ENCODE data around the gene MN1.

DNA sequence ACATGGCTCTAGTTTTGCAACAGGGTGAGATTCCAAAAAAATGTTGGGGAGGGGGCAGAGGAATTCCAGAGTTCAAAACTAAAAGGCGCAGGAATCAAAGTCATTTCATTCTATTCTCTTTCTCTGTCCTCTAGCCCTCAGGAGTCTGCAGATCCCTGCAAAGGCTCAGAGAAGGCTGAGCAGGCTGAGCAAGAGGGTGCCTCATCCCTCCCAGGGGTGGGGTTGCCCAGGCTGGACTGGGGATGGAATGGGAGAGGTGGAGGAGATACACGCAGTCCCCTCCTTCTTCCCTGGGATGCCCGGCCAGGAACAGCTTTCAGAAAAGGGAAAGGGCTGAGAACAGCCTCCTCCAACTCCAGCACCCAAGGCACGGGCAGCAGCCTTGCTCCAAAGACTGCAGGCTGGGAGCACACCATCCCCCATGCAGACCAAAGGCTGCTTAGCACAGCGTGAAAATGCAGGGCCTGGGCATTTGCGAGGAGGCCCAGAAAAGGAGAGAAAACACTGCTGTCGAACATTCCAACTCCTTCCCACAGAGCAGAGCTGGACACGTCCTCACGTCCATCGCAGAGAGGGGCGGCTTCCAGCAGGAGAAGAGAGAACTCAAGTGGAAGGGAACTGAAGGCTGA, 51.8 kb downstream of the MN1 start:
- TF ChIP-seq EZH2 (IDR thresholded peaks at IDR 0.05) (no peak), POLR2AphosphoS5 (IDR thresholded peaks at IDR 0.05; ENCODE audit: borderline replicate concordance, low read depth, low read length) (no peak; the same call in 1 of the 2 replicates), FOXP2 (optimal IDR thresholded peaks at IDR 0.05; ENCODE audit: control extremely low read depth, extremely low read length, insufficient read depth) (no peak)
